Tibial artery (tissue), 4 donors: ENCODE measurements around the gene ACSL1.

Source experiments
- DNase-seq, 2 donors: peaks; one replicate each; pipeline ENCODE4 v3.0.0-alpha.2; 2019
- H3K27ac ChIP-seq, 2 donors: fragments of 200-600 bp; sonication (generic) in 1 of 2; 1 replicate in 1 of 2; 2 replicates in 1 of 2; pipeline ENCODE4 v1.5.1; 2018 to 2019; ENCODE audit warnings: mild to moderate bottlenecking in 1 of 2
- H3K27me3 ChIP-seq, 2 donors: fragments of 200-600 bp; sonication (generic) in 1 of 2; one replicate each; pipeline versions ENCODE4 v1.5.1 to v1.6.0; 2016 to 2019
- H3K36me3 ChIP-seq, 3 donors: fragments of 200-600 bp; sonication (generic) in 2 of 3; one replicate each; pipeline ENCODE4 v1.5.1; 2016 to 2019; ENCODE audit warnings: mild to moderate bottlenecking in 2 of 3
- H3K4me1 ChIP-seq, 4 donors: fragments of 200-600 bp; sonication (generic) in 2 of 4; 1 replicate in 3 of 4; 2 replicates in 1 of 4; pipeline ENCODE4 v1.5.1; 2016 to 2019
- H3K4me3 ChIP-seq, 2 donors: fragments of 200-600 bp; sonication (generic) in 1 of 2; 1 replicate in 1 of 2; 2 replicates in 1 of 2; pipeline ENCODE4 v1.5.1; 2018 to 2019; ENCODE audit warnings: mild to moderate bottlenecking in 2 of 2
- H3K9me3 ChIP-seq, 3 donors: fragments of 200-600 bp; sonication (generic) in 1 of 3; one replicate each; pipeline ENCODE4 v1.5.1; 2016 to 2019
- intact Hi-C: fragments of 100-400 bp; cut with DNase I; formaldehyde crosslinking; loops from one replicate; pipeline ENCODE4 v1.15.0; 2023; ENCODE audit warnings: low total_unique reads
- TF ChIP-seq, protein P1 (sequence below), 2 experiments: fragments of 200-600 bp in 1 of 2; fragments of 450-650 bp in 1 of 2; IDR thresholded peaks; one replicate each; pipeline ENCODE4 v1.5.1; 2017 to 2019; ENCODE audit warnings: antibody characterized with exemption in 2 of 2, mild to moderate bottlenecking in 1 of 2, moderate library complexity in 1 of 2

Gene ACSL1

GRCh38 chr4:184763150-184763780 lies 62.5 kb downstream of the ACSL1 start:
- no peak overlapping the region for H3K4me3 ChIP-seq
- DNase-seq: peak in 1 of 2 donors; percentile 37
- TF ChIP-seq, protein P1, sequence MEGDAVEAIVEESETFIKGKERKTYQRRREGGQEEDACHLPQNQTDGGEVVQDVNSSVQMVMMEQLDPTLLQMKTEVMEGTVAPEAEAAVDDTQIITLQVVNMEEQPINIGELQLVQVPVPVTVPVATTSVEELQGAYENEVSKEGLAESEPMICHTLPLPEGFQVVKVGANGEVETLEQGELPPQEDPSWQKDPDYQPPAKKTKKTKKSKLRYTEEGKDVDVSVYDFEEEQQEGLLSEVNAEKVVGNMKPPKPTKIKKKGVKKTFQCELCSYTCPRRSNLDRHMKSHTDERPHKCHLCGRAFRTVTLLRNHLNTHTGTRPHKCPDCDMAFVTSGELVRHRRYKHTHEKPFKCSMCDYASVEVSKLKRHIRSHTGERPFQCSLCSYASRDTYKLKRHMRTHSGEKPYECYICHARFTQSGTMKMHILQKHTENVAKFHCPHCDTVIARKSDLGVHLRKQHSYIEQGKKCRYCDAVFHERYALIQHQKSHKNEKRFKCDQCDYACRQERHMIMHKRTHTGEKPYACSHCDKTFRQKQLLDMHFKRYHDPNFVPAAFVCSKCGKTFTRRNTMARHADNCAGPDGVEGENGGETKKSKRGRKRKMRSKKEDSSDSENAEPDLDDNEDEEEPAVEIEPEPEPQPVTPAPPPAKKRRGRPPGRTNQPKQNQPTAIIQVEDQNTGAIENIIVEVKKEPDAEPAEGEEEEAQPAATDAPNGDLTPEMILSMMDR (IDR thresholded peaks at IDR 0.05): no peak
- intact Hi-C loops: no loop called here
- no peak overlapping the region for H3K27ac ChIP-seq
- peaks cover 64 to 87% (median 83%) of the 10 kb centered on the region in 3 donors for H3K36me3 ChIP-seq
- no peaks in the 10 kb centered on the region for H3K27me3 ChIP-seq
- no peaks in the 10 kb centered on the region for H3K9me3 ChIP-seq
- H3K4me1 ChIP-seq: peaks cover 0 to under 1% (median 0%) of the 10 kb centered on the region in 4 donors

- TF ChIP-seq, protein P1 (IDR thresholded peaks at IDR 0.05): no peak
- Histone ChIP-seq H3K36me3 (peaks cover 58 to 78% (median 73%) of the 10 kb centered on the region in 3 donors), H3K4me3 (no peak overlapping the region), H3K27ac (no peak overlapping the region), H3K27me3 (no peaks in the 10 kb centered on the region), H3K9me3 (no peaks in the 10 kb centered on the region), H3K4me1 (peaks cover 0 to 11% (median 0%) of the 10 kb centered on the region in 4 donors)
- no peak for DNase-seq
- intact Hi-C loops: no loop called here
Observed at GRCh38 chr4:184762100-184762499, 63.7 kb downstream of the ACSL1 start.

- no peak overlapping the region for H3K27ac ChIP-seq
Observed at GRCh38 chr4:184760681-184761080, 65.1 kb downstream of the ACSL1 start.

GRCh38 chr4:184757810-184758209 lies 68.0 kb downstream of the ACSL1 start:
- TF ChIP-seq, protein P1 (IDR thresholded peaks at IDR 0.05): no peak
- H3K9me3 ChIP-seq: no peaks in the 10 kb centered on the region
- DNase-seq: peak in 1 of 2 donors; percentile 45
- H3K36me3 ChIP-seq: peaks cover 39 to 69% (median 43%) of the 10 kb centered on the region in 3 donors
- no peak overlapping the region for H3K4me3 ChIP-seq
- intact Hi-C loops: loop anchor here (10.0 kb wide), 1 partner anchor 217 kb away; no protein-coding TSS in a partner anchor
- H3K4me1 ChIP-seq: peaks cover 0 to 14% (median 0%) of the 10 kb centered on the region in 4 donors
- H3K27ac ChIP-seq: peak overlapping the region in 1 of 2 donors; percentile 12
- H3K27me3 ChIP-seq: no peaks in the 10 kb centered on the region

More at GRCh38 chr4:184760681-184761080, 65.1 kb downstream of the ACSL1 start:
- peak in 1 of 2 donors; percentile 29 for DNase-seq
- H3K27me3 ChIP-seq: no peaks in the 10 kb centered on the region
- no peak overlapping the region for H3K4me3 ChIP-seq
- H3K36me3 ChIP-seq: peaks cover 55 to 78% (median 67%) of the 10 kb centered on the region in 3 donors
- intact Hi-C loops: no loop called here
- H3K4me1 ChIP-seq: peaks cover 0 to 14% (median 0%) of the 10 kb centered on the region in 4 donors
- TF ChIP-seq, protein P1 (IDR thresholded peaks at IDR 0.05): no peak
- H3K9me3 ChIP-seq: no peaks in the 10 kb centered on the region

GRCh38 chr4:184756399-184756798 lies 69.4 kb downstream of the ACSL1 start:
- H3K27ac ChIP-seq: no peak overlapping the region
- DNase-seq: peak in 1 of 2 donors; percentile 54
- peaks cover 25 to 54% (median 29%) of the 10 kb centered on the region in 3 donors for H3K36me3 ChIP-seq
- no peaks in the 10 kb centered on the region for H3K9me3 ChIP-seq
- H3K27me3 ChIP-seq: no peaks in the 10 kb centered on the region
- peaks cover 0 to 14% (median 0%) of the 10 kb centered on the region in 4 donors for H3K4me1 ChIP-seq
- TF ChIP-seq, protein P1 (IDR thresholded peaks at IDR 0.05): no peak
- no peak overlapping the region for H3K4me3 ChIP-seq
- intact Hi-C loops: loop anchor here (10.0 kb wide), 1 partner anchor 218 kb away; no protein-coding TSS in a partner anchor
